COR-L47 (cell line): ENCODE data around the gene RBMS2.
"Not testable (repeated sequence)": the region's sequence is repeated elsewhere in the genome, so short reads cannot be mapped to it uniquely, and the experiment has no call there.

Experiments
- DNase-seq: peaks from one replicate; lab custom pipeline; 2025; lab: John Stamatoyannopoulos, UW

The RBMS2 gene

GRCh38 chr12:56517854-56518253 lies 3.8 kb upstream of the RBMS2 start:
- no peak for DNase-seq

GRCh38 chr12:56518570-56518969 lies 3.0 kb upstream of the RBMS2 start:
- no peak for DNase-seq

- no peak for DNase-seq
These were observed 1.6 kb upstream of the RBMS2 start for GRCh38 chr12:56520048-56520447.

GRCh38 chr12:56520506-56520905 lies 1.1 kb upstream of the RBMS2 start:
- no peak for DNase-seq

GRCh38 chr12:56521209-56521589 lies 421 bp upstream of the RBMS2 start:
- DNase-seq, result no peak

- no peak for DNase-seq
These were observed 982 bp downstream of the RBMS2 start for GRCh38 chr12:56522411-56523193.

- DNase-seq, result no peak
These were observed 7.2 kb downstream of the RBMS2 start for GRCh38 chr12:56528846-56529245.

- DNase-seq, result no peak
These were observed 8.0 kb downstream of the RBMS2 start for GRCh38 chr12:56529656-56530055.

- no peak for DNase-seq
These were observed 8.9 kb downstream of the RBMS2 start for GRCh38 chr12:56530390-56531055.

GRCh38 chr12:56537546-56537945 lies 15.9 kb downstream of the RBMS2 start:
- no peak for DNase-seq

- DNase-seq, result no peak
These were observed 20.0 kb downstream of the RBMS2 start for GRCh38 chr12:56541631-56542030.

GRCh38 chr12:56542164-56542563 lies 20.5 kb downstream of the RBMS2 start:
- no peak for DNase-seq

GRCh38 chr12:56545023-56545604 lies 23.5 kb downstream of the RBMS2 start:
- DNase-seq, result no peak

GRCh38 chr12:56546680-56547079 lies 25.1 kb downstream of the RBMS2 start:
- no peak for DNase-seq

GRCh38 chr12:56551070-56551469 lies 29.4 kb downstream of the RBMS2 start:
- DNase-seq, result no peak

- DNase-seq, result peak; percentile 18
These were observed 44.0 kb downstream of the RBMS2 start for GRCh38 chr12:56565510-56566101.

GRCh38 chr12:56568146-56568545 lies 46.5 kb downstream of the RBMS2 start:
- no peak for DNase-seq

GRCh38 chr12:56571121-56571520 lies 49.5 kb downstream of the RBMS2 start:
- DNase-seq, result no peak

- no peak for DNase-seq
These were observed 50.7 kb downstream of the RBMS2 start for GRCh38 chr12:56572288-56572687.

- DNase-seq, result no peak
These were observed 52.6 kb downstream of the RBMS2 start for GRCh38 chr12:56574210-56574609.

- DNase-seq, result not testable (repeated sequence)
These were observed 55.6 kb downstream of the RBMS2 start for GRCh38 chr12:56577248-56577647.

- DNase-seq, result no peak
These were observed 57.4 kb downstream of the RBMS2 start for GRCh38 chr12:56578983-56579546.
